GM12878 (cell line): ENCODE measurements around the gene PRF1. TPM values are rescaled to one million over a fixed set of nuclear protein-coding genes. Genes with fewer than 3 reads are reported as not detected.

ENCODE experiments used
- ATAC-seq: fragments of 200-7000 bp; cut with Tn5 transposase; 3 replicates; pipeline ENCODE4 v1.9.1; 2020; ENCODE audit warnings: mild to moderate bottlenecking, moderate library complexity
- BruUV-seq: library from RNA; stranded (reverse); fragments of 400-500 nt; replicated peaks from 2 replicates; lab custom pipeline; 2021; lab: Mats Ljungman, UMichigan
- CTCF ChIA-PET: fragments of 300-600 bp; sonication (Branson Sonifier 250); formaldehyde crosslinking; extraction: SDS; loops from one replicate; lab custom pipeline; 2021; ENCODE audit warnings: inconsistent platforms; lab: Yijun Ruan, JAX
- POLR2A ChIA-PET: fragments of 350-600 bp; formaldehyde crosslinking; extraction: SDS; loops from one replicate; lab custom pipeline; 2021; ENCODE audit warnings: inconsistent platforms; lab: Charles Lee
- RAD21 ChIA-PET: fragments of 300-600 bp; sonication (Branson Sonifier 250); formaldehyde crosslinking; loops from one replicate; lab custom pipeline; 2023; ENCODE audit warnings: antibody characterized with exemption; ENCODE audit not compliant: unreplicated experiment; lab: Charles Lee
- SMC1A ChIA-PET: fragments of 300-600 bp; sonication (Branson Sonifier 250); formaldehyde crosslinking; loops from one replicate; lab custom pipeline; 2023; ENCODE audit not compliant: unreplicated experiment, uncharacterized antibody; lab: Charles Lee
- DNase-seq: peaks from one replicate; pipeline ENCODE4 v3.0.0-alpha.2; 2011; ENCODE audit warnings: low read depth, low spot score
- FAIRE-seq: peaks from 3 replicates; lab custom pipeline; 2011; peaks lifted over from hg19 to GRCh38; lab: Jason Lieb, UNC
- H2AFZ ChIP-seq: 2 replicates; pipeline ENCODE4 v1.6.0; 2011; ENCODE audit warnings: low read depth, low read length, control low read depth; ENCODE audit not compliant: control insufficient read depth
- H3K27ac ChIP-seq: 2 replicates; pipeline ENCODE4 v1.5.1; 2011; ENCODE audit warnings: control low read depth; ENCODE audit not compliant: control insufficient read depth, insufficient read depth
- H3K27me3 ChIP-seq, 2 experiments: replicated peaks in 1 of 2; 2 replicates each; pipeline versions ENCODE4 v1.6.0 to v1.6.1; 2011; ENCODE audit warnings: low read length in 1 of 2; ENCODE audit not compliant: control insufficient read depth in 2 of 2, insufficient read depth in 2 of 2
- H3K36me3 ChIP-seq, 2 experiments: 2 replicates each; pipeline ENCODE4 v1.5.1; 2011; ENCODE audit warnings: low read length in 1 of 2; ENCODE audit not compliant: control insufficient read depth in 2 of 2, insufficient read depth in 2 of 2
- H3K4me1 ChIP-seq: 2 replicates; pipeline ENCODE4 v1.6.1; 2011; ENCODE audit warnings: mild to moderate bottlenecking, low read length, moderate library complexity, mixed read lengths; ENCODE audit not compliant: control insufficient read depth, insufficient read depth
- H3K4me2 ChIP-seq: 2 replicates; pipeline ENCODE4 v1.6.0; 2011; ENCODE audit warnings: control low read depth; ENCODE audit not compliant: control insufficient read depth, insufficient read depth
- H3K4me3 ChIP-seq: fragments of 200-600 bp; sonication (generic); 2 replicates; pipeline ENCODE4 v1.5.1; 2016
- H3K79me2 ChIP-seq: 2 replicates; pipeline ENCODE4 v1.6.0; 2011; ENCODE audit warnings: low read length; ENCODE audit not compliant: control insufficient read depth, insufficient read depth
- H3K9ac ChIP-seq: 2 replicates; pipeline ENCODE4 v1.8.0; 2011; ENCODE audit warnings: low read length, control low read depth, mixed read lengths; ENCODE audit not compliant: control insufficient read depth, insufficient read depth
- H3K9me3 ChIP-seq: replicated peaks from 3 replicates; pipeline ENCODE4 v1.5.1; 2011; ENCODE audit warnings: mild to moderate bottlenecking, low read length; ENCODE audit not compliant: control insufficient read depth, insufficient read depth
- H4K20me1 ChIP-seq: 2 replicates; pipeline ENCODE4 v1.6.0; 2011; ENCODE audit not compliant: control insufficient read depth, insufficient read depth
- CHD2 ChIP-seq: IDR thresholded peaks from 2 replicates; pipeline ENCODE4 v1.6.1; 2011; ENCODE audit warnings: low read depth, low read length, improper control_type of control experiment, borderline replicate concordance
- E2F4 ChIP-seq: IDR thresholded peaks from 2 replicates; pipeline ENCODE4 v1.6.1; 2012; ENCODE audit warnings: low read depth, low read length, improper control_type of control experiment
- GABPA ChIP-seq: IDR thresholded peaks from 2 replicates; pipeline ENCODE4 v1.6.1; 2014; ENCODE audit warnings: antibody characterized with exemption, low read depth, mild to moderate bottlenecking, inconsistent platforms
- IRF4 ChIP-seq: IDR thresholded peaks from 2 replicates; pipeline ENCODE4 v1.6.1; 2011; ENCODE audit warnings: low read depth, low read length
- MTA3 ChIP-seq: IDR thresholded peaks from 2 replicates; pipeline ENCODE4 v1.6.1; 2012; ENCODE audit warnings: low read length, inconsistent platforms, borderline replicate concordance
- PBX3 ChIP-seq: IDR thresholded peaks from 2 replicates; pipeline ENCODE4 v1.6.1; 2011; ENCODE audit warnings: mild to moderate bottlenecking, low read depth, low read length, moderate library complexity; ENCODE audit not compliant: insufficient replicate concordance
- PRDM15 ChIP-seq: fragments of 450-650 bp; formaldehyde crosslinking; IDR thresholded peaks from 2 replicates; pipeline ENCODE4 v1.4.0; 2020; ENCODE audit warnings: mild to moderate bottlenecking, moderate library complexity
- WGBS: methylation state at CpG from one replicate; pipeline ENCODE4 v1.1.6; 2016; ENCODE audit warnings: low lambda C conversion rate; ENCODE audit not compliant: insufficient replicate concordance, insufficient coverage; ENCODE audit errors: missing lambda C conversion rate; 5-methylcytosine and 5-hydroxymethylcytosine counted together
- in situ Hi-C: fragments of 300-500 bp; cut with MboI; formaldehyde crosslinking; loops from 9 replicates; pipeline ENCODE4 v1.14.3; 2018; ENCODE audit warnings: mixed read lengths
- intact Hi-C: fragments of 100-400 bp; cut with micrococcal nuclease; formaldehyde crosslinking; loops from one replicate; pipeline ENCODE4 v1.14.2; 2022; ENCODE audit not compliant: unreplicated experiment
- polyA plus RNA-seq, 11 experiments: library from polyadenylated mRNA; depleted of rRNA in 4 of 11; unstranded in 6 of 11; stranded (reverse) in 5 of 11; fragments of >200 nt; fragmentation: Nextera tagmentation in 4 of 11; fragmentation: Illumina TruSeq in 1 of 11; extraction: Ambion mirVana in 4 of 11; extraction: Trizol in 1 of 11; gene quantifications; 1 replicate in 1 of 11; 2 replicates in 10 of 11; pipeline versions ENCODE4 v1.2.1 to v1.2.3, GENCODE V29; 2011 to 2016; ENCODE audit warnings: inconsistent platforms in 2 of 11, missing spikeins in 2 of 11, low read depth in 1 of 11
- total RNA-seq, 4 experiments: library from RNA; depleted of rRNA in 3 of 4; stranded (reverse); fragments of >200 nt in 3 of 4; fragmentation: Illumina TruSeq in 1 of 4; extraction: Trizol in 1 of 4; gene quantifications; 2 replicates each; pipeline versions ENCODE4 v1.2.1 to v1.2.3, GENCODE V29; 2013 to 2021

The PRF1 gene
- total and polyA plus RNA-seq, 10 of the 15 experiments (the other 5 are each of a cell fraction or from before 2014, with no cell fraction given) = 0.84 to 15.7 (median 1.3) TPM

GRCh38 chr10:70562036-70562755, 40.3 kb downstream of the PRF1 start:
- Histone ChIP-seq H3K27me3 (no peaks in the 10 kb centered on the region), H3K9ac (no peak overlapping the region), H4K20me1 (no peaks in the 10 kb centered on the region), H3K27ac (no peak overlapping the region), H2AFZ (no peak overlapping the region), H3K9me3 (no peaks in the 10 kb centered on the region), H3K36me3 (no peaks in the 10 kb centered on the region; a peak in 2 of 4 replicates), H3K79me2 (no peaks in the 10 kb centered on the region), H3K4me2 (no peak overlapping the region), H3K4me3 (no peak overlapping the region), H3K4me1 (no peaks in the 10 kb centered on the region; the same call in 1 of the 2 replicates)
- in situ Hi-C loops (no loop called here), intact Hi-C loops (no loop called here)
- CTCF ChIA-PET = interaction anchor here (0.8 to 4.5 kb wide), 3 partner anchors 14 to 196 kb away, joined by 4 to 30 read pairs (median 4); no protein-coding TSS in a partner anchor
- RAD21 ChIA-PET = interaction anchor here (0.9 to 1.1 kb wide), 2 partner anchors 13 to 196 kb away, joined by 3 read pairs; no protein-coding TSS in a partner anchor
- SMC1A ChIA-PET = interaction anchor here (0.6 to 1.1 kb wide), 4 partner anchors 11 to 76 kb away, joined by 3 to 4 read pairs (median 3); no protein-coding TSS in a partner anchor
- DNase-seq (no peak), ATAC-seq (no peak), FAIRE-seq (no peak)
- POLR2A ChIA-PET = no interaction called here
- 56% methylated on average over 15 of the region's 15 CpGs for WGBS
- BruUV-seq = no TSS peak
- TF ChIP-seq GABPA = no peak
- no peak for TF ChIP-seq MTA3

GRCh38 chr10:70561558-70561957, 41.0 kb downstream of the PRF1 start:
- ChIA-PET POLR2A (no interaction called here), CTCF (interaction anchor here (1.0 to 4.5 kb wide), 4 partner anchors 17 to 196 kb away, joined by 3 to 30 read pairs (median 4); no protein-coding TSS in a partner anchor), RAD21 (interaction anchor here (0.5 to 1.1 kb wide), 4 partner anchors 14 to 197 kb away, joined by 3 read pairs; no protein-coding TSS in a partner anchor), SMC1A (interaction anchor here (0.8 to 1.1 kb wide), 3 partner anchors 10 to 51 kb away, joined by 3 to 4 read pairs (median 3); no protein-coding TSS in a partner anchor)
- Histone ChIP-seq H3K27ac (no peak overlapping the region), H3K9ac (no peak overlapping the region), H4K20me1 (no peaks in the 10 kb centered on the region), H3K4me3 (no peak overlapping the region), H3K27me3 (no peaks in the 10 kb centered on the region), H3K4me2 (no peak overlapping the region), H3K9me3 (no peaks in the 10 kb centered on the region), H2AFZ (no peak overlapping the region), H3K4me1 (no peaks in the 10 kb centered on the region; the same call in 1 of the 2 replicates), H3K79me2 (no peaks in the 10 kb centered on the region), H3K36me3 (no peaks in the 10 kb centered on the region; a peak in 2 of 4 replicates)
- BruUV-seq = no TSS peak
- FAIRE-seq (no peak), ATAC-seq (no peak), DNase-seq (no peak)
- in situ Hi-C loops = no loop called here
- WGBS = 39% methylated on average over 6 of the region's 6 CpGs
- intact Hi-C loops = no loop called here
- no peak for TF ChIP-seq CHD2
- TF ChIP-seq IRF4 = no peak
- TF ChIP-seq PBX3 = no peak
- no peak for TF ChIP-seq PRDM15
- no peak for TF ChIP-seq E2F4
